Ovary (tissue), 3 donors: ENCODE measurements around the gene ABCF3.
"Not testable (repeated sequence)": the region's sequence is repeated elsewhere in the genome, so short reads cannot be mapped to it uniquely, and the experiment has no call there.

Experiments
- CTCF ChIP-seq, 3 donors: fragments of 450-650 bp in 2 of 3; fragments of 200-600 bp in 1 of 3; IDR thresholded peaks; one replicate each; pipeline versions ENCODE4 v1.5.1 to v1.8.0; 2016 to 2022; ENCODE audit warnings: antibody characterized with exemption in 3 of 3, mild to moderate bottlenecking in 1 of 3
- EP300 ChIP-seq: sonication (generic); formaldehyde crosslinking; IDR thresholded peaks from one replicate; pipeline ENCODE4 v1.6.1; 2017; ENCODE audit warnings: antibody characterized with exemption
- POLR2A ChIP-seq: fragments of 450-650 bp; IDR thresholded peaks from one replicate; pipeline ENCODE4 v1.6.1; 2017; ENCODE audit warnings: antibody characterized with exemption, mild to moderate bottlenecking, moderate library complexity
- donor health status: DM: no; HTN: no; CAD: no.

GRCh38 chr3:184162571-184163070 is 23.4 kb upstream of the ABCF3 start:
- TF ChIP-seq CTCF (IDR thresholded peaks at IDR 0.05); POLR2A; EP300: not testable (repeated sequence)
